Measurements from ENCODE around the gene MIB2. TPM values are rescaled to one million over a fixed set of nuclear protein-coding genes. Genes with fewer than 3 reads are reported as not detected.

The MIB2 gene
- total RNA-seq, 4 donors from 2014 or later, result 68.3 to 162 (median 113) TPM

GRCh38 chr1:1614204-1614953, 921 bp upstream of the MIB2 start:
- Histone ChIP-seq H3K36me3 (peaks cover 0 to 15% (median 0%) of the 10 kb centered on the region in 3 donors), H3K27ac (peak overlapping the region; percentile 51 to 100 (median 100)), H3K9me3 (no peaks in the 10 kb centered on the region), H3K27me3 (no peaks in the 10 kb centered on the region), H3K4me3 (peak overlapping the region; percentile 91 to 100 (median 100)), H3K4me1 (peaks cover 0 to 29% (median 14%) of the 10 kb centered on the region in 4 donors)
- TF ChIP-seq POLR2A (IDR thresholded peaks at IDR 0.05), result no peak
- TF ChIP-seq, protein P1, sequence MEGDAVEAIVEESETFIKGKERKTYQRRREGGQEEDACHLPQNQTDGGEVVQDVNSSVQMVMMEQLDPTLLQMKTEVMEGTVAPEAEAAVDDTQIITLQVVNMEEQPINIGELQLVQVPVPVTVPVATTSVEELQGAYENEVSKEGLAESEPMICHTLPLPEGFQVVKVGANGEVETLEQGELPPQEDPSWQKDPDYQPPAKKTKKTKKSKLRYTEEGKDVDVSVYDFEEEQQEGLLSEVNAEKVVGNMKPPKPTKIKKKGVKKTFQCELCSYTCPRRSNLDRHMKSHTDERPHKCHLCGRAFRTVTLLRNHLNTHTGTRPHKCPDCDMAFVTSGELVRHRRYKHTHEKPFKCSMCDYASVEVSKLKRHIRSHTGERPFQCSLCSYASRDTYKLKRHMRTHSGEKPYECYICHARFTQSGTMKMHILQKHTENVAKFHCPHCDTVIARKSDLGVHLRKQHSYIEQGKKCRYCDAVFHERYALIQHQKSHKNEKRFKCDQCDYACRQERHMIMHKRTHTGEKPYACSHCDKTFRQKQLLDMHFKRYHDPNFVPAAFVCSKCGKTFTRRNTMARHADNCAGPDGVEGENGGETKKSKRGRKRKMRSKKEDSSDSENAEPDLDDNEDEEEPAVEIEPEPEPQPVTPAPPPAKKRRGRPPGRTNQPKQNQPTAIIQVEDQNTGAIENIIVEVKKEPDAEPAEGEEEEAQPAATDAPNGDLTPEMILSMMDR (IDR thresholded peaks at IDR 0.05), result no peak
- peak in 2 of 3 donors; percentile 48 to 69 for DNase-seq

DNA sequence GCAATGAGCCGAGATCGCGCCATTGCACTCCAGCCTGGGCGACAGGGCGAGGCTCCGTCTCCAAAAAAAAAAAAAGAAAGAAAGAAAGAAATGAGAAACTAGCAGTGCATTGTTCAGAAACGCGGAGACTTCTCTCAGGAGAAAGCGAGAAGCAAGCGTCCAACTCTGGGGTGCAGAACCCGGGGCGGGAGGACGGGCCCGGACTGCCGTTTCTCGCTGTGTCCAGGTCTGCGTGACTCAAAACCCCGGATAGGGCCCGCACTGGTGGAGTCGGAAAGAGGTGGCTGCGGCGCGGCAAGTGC, 395 bp upstream of the MIB2 start:
- peak overlapping the region; percentile 91 to 100 (median 100) for H3K4me3 ChIP-seq
- H3K4me1 ChIP-seq, result peaks cover 0 to 29% (median 14%) of the 10 kb centered on the region in 4 donors
- H3K36me3 ChIP-seq, result peaks cover 0 to 15% (median 0%) of the 10 kb centered on the region in 3 donors
- H3K27ac ChIP-seq, result peak overlapping the region; percentile 99 to 100 (median 100)
- no peaks in the 10 kb centered on the region for H3K9me3 ChIP-seq
- TF ChIP-seq, protein P1 (IDR thresholded peaks at IDR 0.05), result no peak
- no peak for TF ChIP-seq POLR2A (IDR thresholded peaks at IDR 0.05)
- H3K27me3 ChIP-seq, result no peaks in the 10 kb centered on the region
- no peak for DNase-seq

DNA sequence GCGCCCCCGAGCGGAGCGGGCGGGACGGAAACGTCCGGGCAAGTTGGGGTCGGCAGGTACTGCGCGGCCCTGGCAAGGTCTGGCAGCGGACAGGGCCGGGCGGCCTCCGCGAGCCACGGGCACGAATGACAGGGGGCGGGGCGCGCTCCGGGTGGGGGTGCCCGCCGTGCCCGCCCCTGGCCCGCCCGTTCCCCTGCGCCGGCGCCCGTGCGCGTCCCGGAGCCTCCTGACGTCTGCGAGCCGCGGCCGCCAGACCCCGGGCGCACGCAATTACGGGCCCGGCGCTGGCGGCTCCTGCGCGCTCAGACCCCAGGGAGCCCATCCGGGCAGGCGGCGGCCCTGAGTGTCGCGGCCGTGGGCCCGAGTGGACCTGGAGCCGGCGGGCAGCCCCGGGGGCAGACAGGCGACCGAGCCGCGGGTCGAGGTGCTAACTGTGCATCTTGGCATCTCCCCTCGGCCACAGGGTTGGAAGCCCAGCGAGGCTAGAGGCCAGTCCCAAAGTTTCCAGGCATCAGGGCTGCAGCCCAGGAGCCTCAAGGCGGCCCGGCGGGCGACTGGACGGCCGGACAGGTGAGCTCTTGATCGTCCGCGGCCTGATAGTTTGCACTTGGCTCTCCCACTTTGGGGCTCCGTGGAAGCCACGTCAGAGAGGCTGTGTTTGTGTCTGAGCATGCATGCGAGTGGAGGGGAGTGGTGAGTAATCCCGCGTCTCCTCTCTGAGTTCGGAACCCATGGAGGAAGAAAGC, 918 bp downstream of the MIB2 start:
- peaks cover 0 to 15% (median 0%) of the 10 kb centered on the region in 3 donors for H3K36me3 ChIP-seq
- H3K27me3 ChIP-seq, result no peaks in the 10 kb centered on the region
- peaks cover 0 to 29% (median 14%) of the 10 kb centered on the region in 4 donors for H3K4me1 ChIP-seq
- DNase-seq, result peak; percentile 29 to 78 (median 69)
- H3K27ac ChIP-seq, result peak overlapping the region; percentile 99 to 100 (median 100)
- H3K4me3 ChIP-seq, result peak overlapping the region; percentile 91 to 100 (median 100)
- no peaks in the 10 kb centered on the region for H3K9me3 ChIP-seq
- TF ChIP-seq, protein P1 (IDR thresholded peaks at IDR 0.05), result peak in 1 of 6 experiments; percentile 2
- TF ChIP-seq POLR2A (IDR thresholded peaks at IDR 0.05), result no peak

DNA sequence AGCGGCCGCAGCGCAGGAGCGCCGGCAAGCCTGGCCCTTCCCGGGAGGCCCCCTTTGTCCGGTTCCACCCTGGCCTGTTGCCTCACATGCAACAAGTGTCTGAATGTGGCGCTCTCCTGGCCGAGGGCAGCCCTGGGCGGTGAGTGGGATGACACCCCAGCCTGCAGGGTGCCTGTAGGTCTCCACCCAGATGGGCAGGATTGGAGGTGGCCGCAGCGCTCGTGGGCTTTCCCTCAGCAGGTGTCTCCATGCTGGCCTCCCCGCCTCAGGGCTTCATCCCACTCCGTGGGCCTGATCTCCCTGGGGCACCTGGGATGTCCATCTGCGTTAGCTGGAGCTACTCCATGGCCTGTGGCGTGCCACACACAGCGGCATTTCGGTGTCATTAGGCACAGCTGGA, 1.5 kb downstream of the MIB2 start:
- DNase-seq, result no peak
- peaks cover 0 to 29% (median 14%) of the 10 kb centered on the region in 4 donors for H3K4me1 ChIP-seq
- H3K4me3 ChIP-seq, result peak overlapping the region; percentile 91 to 100 (median 100)
- H3K9me3 ChIP-seq, result no peaks in the 10 kb centered on the region
- peaks cover 0 to 15% (median 0%) of the 10 kb centered on the region in 3 donors for H3K36me3 ChIP-seq
- TF ChIP-seq, protein P1 (IDR thresholded peaks at IDR 0.05), result no peak
- TF ChIP-seq POLR2A (IDR thresholded peaks at IDR 0.05), result no peak
- no peak overlapping the region for H3K27ac ChIP-seq
- no peaks in the 10 kb centered on the region for H3K27me3 ChIP-seq

- Histone ChIP-seq H3K27me3 (no peaks in the 10 kb centered on the region), H3K27ac (no peak overlapping the region), H3K4me3 (no peak overlapping the region), H3K4me1 (peaks cover 0 to 29% (median 14%) of the 10 kb centered on the region in 4 donors), H3K9me3 (no peaks in the 10 kb centered on the region), H3K36me3 (peaks cover 0 to 15% (median 0%) of the 10 kb centered on the region in 3 donors)
- DNase-seq, result no peak
- TF ChIP-seq, protein P1 (IDR thresholded peaks at IDR 0.05), result no peak
- no peak for TF ChIP-seq POLR2A (IDR thresholded peaks at IDR 0.05)
Measured at GRCh38 chr1:1617516-1617915, 2.2 kb downstream of the MIB2 start.
